GM19463 (cell line): ENCODE results near the gene ATP4A.

Experiments
- ATAC-seq: cut with Tn5 transposase; IDR thresholded peaks from one replicate; pipeline ENCODE4 v1.9.1; 2021; ENCODE audit warnings: mild to moderate bottlenecking, moderate library complexity; ENCODE audit not compliant: unreplicated experiment

Gene ATP4A

DNA sequence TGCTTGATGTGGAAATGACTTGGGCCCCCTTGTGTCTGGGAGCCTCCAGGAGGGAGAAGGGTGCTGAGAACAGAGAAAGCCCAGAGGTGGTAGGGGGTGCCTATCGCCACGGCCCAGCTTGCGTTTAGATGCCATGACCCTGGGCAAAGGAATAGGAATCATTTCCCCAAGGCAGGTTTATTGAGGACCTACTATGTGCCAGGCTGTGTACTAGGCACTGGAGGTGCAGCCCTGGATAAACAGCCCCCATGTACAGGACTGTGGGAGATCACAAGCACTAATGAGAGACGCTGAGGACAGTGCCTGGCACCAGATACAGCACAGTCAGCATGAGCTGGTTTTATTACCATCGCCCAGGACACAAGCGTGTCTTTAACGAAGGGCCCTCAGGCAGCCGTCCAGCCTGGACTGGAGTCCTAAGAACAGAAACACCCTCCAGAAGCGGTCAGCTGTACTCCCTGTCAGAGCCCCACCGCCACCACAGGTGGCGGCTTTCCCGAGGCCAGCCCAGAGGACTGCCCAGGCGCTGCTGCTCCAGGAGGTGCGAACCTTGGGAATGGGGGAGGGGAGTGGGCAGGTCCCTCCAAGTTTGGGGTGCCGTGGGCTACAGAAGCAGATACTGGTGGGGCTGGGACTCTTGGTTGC, 13.5 kb downstream of the ATP4A start:
- ATAC-seq = no peak

DNA sequence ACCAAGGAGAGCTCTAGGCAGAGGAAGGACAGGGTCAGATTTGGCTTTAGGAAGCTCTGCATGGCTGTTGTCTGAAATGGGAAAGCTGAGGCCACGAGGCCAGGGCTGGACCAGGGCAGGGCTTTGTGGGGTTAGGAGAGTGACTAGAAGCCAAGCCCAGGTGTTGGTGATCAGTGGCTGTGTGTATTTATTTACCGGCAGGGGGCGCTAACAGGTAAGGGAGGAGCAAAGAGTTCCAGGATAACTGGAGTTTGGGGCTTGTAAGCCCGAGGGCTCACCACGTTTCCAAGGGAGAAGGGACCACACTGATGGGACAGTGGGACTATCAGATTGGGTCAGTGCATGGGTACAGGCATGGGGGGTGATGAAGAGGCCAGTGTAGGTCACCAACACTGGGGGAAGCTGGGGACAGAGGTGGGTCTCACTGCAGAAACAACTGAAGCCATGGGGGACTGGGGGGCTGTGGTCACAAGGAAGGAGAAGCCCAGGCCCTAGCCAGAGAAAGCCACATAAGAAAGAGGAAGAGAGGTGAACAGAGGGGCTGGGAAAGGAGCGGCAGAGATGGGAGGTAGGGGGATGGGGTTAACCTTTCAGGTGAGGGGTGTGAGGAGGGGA, 14.2 kb downstream of the ATP4A start:
- no peak for ATAC-seq

DNA sequence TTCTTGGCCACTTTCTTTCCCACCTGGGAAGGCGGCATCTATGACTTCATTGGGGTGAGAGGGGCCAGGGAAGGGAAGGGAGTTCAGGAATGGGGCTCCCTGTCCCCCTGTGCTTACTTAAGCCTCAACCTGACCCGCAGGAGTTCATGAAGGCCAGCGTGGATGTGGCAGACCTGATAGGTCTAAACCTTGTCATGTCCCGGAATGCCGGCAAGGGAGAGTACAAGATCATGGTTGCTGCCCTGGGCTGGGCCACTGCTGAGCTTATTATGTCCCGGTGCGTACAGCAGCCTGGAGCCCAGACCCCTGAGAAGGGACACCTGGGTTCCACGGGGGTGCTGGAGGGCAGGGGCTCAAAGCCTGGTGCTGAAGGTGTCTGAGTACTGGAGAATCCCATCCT, 16.9 kb downstream of the ATP4A start:
- no peak for ATAC-seq

DNA sequence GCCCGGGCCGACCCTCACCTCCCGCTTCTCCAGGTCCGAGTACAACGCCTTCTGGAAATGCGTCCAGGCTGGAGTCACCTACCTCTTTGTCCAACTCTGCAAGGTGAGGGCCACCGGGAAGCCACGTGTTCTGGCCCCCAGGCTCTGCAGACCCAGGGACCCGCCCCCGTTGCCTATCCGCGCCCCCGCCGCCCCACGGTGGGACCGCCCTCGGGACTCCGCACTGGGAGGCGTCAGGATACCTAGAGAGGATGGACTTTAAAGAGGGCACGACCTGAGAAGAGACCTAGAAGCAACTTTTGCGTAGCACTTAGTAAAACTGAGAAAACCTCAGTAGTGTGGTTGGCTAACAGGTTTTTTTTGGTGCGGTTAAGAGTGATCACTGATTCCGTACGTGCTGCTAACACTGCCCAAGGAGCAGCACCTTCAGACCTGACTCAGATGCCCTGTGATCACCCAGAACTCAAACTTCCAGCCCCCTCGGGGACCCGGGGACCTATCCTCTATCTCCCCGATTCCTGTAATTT, 17.5 kb downstream of the ATP4A start:
- ATAC-seq = peak; percentile 54

DNA sequence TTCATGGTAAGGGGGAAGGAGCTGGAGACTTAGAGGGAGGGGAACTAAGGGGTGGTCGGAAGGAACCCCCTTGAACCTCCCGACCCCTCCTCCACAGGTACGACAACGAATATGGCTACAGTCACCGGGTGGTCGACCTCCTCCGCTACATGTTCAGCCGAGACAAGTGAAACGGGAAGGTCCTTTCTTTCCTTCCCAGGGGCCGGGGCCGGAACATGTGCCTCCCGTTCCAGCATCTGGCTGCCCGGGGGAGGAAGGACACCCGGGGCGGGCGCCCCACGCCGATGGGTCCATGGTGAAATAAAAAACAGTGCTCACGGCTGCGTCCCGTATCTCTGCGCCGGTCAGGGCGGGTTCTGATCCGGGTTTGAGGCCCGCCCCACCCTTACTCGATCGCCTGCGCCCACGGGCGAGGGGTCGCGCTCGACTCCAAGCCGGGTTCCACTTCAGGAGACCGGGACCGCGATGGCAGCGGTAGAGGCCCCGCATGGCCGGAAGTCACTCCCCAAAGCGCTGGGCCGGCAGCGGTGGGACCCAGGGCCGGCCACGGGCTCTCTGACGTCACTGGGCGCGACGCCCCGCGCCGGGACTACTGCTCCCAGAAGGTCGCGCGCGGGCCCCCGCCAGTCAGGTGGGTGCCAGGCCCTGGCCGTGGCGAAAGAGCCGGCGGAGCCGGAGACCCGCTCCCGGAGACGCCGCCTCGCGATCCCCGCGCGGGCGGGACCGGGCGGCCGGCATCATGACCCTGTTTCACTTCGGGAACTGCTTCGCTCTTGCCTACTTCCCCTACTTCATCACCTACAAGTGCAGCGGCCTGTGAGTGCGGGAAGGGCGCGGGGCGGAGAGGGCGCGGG, 18.2 kb downstream of the ATP4A start, which contains the start of gene TMEM147:
Gene TMEM147 (plus strand): TSS at position 626 of the 854 bp plus-strand sequence. CDS start 114 bp downstream, at position 740.
- ATAC-seq = peak; percentile 82

DNA sequence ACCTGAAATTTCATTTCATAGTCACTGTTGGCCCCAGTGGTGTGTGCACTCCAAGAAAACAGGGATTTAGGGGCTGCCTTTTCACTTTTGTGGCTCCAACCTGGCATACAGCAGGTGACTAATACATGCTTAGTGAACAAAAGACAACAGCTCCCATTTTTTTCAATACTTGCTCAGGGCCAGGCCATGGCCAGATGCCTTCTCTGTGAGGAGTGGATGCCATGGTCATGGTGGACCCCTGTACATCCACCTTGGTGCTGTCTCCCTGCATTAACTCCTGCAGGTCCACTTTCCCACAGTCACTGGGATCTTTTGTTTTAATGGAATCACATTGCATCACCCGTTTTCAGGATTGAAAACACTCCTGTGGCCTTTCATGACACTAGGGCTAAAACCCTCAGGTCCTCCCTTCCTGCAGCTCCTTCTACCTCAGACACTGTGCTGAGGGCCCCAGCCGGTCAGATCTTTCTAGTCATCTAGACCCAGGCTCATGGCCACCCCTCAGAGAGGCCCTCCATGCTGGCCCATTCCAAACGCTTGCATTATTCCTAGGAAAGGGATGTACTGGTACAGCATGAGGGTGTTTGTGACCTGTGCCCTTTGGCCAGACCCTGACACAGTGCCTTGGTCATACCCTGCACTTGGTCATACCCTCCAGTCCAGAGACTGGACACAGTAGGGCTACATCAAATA, 19.2 kb downstream of the ATP4A start:
- ATAC-seq = no peak

DNA sequence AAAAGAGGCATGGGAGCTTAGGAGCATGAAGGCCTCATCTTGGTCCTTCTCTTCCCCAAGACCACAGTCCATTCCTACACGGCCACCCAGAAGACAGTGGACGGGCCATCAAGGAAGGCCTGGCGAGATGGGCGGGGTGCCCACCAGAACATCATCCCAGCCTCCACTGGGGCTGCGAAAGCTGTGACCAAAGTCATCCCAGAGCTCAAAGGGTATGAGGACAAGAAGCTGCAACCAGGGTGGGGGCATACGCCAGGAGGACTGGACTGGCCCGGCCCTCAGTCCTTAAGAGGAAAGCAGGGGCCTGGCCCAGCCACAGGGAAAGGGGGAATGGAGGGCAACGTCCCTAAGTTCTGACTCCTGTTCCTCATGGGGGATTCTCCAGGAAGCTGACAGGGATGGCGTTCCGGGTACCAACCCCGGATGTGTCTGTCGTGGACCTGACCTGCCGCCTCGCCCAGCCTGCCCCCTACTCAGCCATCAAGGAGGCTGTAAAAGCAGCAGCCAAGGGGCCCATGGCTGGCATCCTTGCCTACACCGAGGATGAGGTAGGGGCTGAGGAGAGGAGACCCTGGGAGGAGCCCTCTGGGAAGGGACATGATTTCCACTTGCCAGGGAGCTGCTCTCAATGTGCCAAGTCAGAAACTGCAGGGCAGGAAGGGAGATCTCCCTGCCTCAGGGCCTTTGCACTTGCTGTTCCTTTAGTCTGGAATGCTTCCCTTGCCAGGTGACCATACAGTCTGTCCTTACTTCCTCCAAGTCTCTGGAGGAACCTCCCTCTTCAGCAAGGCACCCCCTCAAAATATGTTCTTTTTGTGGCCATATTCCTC, 20.0 kb downstream of the ATP4A start:
- ATAC-seq = no peak

DNA sequence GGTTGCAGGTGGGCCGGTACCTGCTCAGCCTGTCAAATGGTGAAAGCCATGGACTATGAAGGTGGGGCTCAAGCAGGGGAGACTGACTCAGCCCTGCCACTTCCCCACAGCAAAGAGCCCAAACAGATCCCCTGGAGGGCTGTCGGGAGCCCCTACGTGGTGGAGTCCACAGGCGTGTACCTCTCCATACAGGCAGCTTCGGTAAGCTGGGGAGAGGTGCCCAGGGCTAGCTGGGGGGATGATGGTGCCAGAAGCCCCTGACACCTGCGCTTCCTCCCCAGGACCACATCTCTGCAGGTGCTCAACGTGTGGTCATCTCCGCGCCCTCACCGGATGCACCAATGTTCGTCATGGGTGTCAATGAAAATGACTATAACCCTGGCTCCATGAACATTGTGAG, 21.2 kb downstream of the ATP4A start:
- no peak for ATAC-seq

DNA sequence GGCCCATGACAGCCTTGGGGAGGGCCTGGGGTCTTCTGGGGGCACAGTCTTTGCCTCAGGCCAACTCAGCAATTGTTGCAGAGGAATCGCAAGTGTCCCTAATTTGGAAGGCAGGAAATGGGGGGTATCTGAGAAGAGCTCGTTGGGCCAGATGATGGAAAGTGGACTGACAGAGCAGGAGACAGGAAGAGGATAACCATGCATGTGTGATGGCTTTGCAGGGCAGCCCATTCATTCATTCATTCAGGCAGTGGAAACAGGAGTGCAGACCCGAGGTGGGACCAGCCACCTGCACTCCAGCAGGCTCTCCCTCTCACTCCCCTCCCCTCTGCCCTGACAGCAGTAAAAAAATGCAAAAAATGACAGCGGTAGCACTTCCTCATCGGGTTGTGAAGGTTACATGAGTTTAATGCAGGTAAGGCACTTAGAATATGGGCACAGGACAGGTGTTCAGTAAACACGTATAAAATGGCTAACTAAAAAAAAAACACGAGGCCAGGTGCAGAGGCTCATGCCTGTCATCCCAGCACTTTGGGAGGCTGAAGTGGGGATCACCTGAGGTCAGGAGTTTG, 23.0 kb downstream of the ATP4A start:
- no peak for ATAC-seq

DNA sequence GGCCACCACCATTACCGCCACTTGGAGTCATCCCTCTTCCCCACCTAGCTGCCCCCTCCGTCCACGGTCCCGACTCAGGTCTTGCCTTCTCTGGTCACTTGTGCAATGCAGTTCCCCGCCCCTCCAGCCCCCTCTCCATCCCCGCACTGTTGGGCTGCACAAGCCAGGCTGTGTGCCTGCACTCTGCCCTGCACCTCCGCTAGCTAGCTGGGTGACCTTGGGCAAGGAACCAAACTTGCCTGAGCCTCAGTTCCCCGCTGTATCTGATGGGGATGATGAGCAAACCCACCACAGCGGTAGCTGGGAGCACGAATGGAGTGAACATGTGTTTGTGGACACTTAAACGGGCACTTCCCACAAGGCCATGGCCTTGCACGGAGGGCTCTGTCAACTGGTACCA, 23.6 kb downstream of the ATP4A start:
- ATAC-seq = no peak

DNA sequence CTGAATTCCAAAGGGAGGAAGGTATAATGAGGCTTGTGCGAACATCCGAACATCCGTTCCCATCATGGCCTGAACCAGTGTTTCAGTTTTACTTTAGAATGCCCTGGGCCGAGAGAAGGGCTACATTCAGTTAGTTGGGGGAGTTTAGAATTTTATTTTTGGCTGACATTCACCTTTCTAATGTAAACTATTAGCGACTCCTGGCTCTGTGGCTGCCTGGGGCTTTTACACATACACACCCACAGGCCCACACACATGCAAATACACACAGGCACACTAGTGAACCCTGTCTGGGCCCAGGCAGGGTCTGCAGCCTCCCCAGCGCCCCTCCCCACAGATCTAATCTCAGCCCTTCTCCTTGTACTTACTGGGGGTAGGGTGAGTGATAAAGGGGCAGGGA, 24.1 kb downstream of the ATP4A start:
- ATAC-seq = no peak

DNA sequence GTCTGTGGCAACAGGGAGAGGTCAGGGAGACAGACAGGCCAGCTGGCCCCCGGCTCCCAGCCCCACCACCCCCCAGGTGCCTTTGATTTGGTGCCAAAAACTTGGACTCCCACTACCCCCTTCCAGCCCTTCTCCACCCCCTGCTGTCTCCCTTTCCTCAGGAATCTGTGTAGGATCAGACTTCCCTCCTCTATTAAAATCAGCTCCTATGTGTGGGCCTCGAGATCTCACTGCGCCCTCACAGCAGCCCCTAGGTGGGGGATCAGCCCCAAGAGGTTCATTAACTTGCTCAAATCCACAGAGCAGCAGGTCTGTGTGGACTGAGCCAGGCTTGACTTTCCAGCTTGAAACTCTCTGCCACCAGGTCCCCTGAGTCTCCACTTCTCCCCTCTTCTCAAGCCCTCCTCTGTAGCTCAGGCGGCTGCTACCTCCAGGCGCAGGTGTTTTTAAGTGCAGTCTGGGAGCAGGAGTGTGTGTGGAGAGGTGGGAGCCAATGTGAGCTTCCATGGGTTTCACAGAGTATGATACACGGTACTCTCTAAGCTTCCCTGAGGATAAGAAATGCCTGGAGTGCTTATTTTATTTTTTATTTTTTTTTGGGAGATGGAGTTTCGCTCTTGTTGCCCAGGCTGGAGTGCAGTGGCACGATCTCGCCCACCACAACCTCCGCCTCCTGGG, 28.5 kb downstream of the ATP4A start:
- ATAC-seq = no peak

DNA sequence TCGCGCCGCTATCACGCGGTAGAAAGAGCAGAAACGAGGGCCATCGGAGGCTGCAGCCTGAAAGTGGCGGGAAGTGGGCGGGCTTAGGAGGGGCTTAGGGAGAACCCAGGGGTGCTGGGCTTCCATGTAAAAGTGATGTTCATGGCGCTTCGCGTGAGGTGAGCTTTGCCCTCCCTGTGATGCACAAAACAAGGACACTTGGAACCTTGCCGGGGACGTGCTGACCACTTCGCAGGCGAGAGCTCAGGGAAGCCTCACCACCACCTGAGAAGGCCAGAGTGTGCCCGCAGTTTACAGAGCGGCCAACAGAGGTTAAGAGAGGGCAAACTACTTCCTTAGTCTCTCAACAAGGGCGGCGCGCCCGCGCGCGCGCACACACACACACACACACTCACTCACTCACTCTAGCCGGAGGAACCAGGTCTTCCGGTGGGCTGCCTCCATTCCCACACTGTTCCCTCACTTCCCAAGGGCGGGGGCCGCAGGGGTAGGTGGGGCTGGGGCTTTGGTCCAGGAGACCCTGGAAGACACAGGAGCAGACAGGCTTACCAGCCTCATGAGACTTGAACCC, 29.6 kb downstream of the ATP4A start:
- ATAC-seq = no peak

DNA sequence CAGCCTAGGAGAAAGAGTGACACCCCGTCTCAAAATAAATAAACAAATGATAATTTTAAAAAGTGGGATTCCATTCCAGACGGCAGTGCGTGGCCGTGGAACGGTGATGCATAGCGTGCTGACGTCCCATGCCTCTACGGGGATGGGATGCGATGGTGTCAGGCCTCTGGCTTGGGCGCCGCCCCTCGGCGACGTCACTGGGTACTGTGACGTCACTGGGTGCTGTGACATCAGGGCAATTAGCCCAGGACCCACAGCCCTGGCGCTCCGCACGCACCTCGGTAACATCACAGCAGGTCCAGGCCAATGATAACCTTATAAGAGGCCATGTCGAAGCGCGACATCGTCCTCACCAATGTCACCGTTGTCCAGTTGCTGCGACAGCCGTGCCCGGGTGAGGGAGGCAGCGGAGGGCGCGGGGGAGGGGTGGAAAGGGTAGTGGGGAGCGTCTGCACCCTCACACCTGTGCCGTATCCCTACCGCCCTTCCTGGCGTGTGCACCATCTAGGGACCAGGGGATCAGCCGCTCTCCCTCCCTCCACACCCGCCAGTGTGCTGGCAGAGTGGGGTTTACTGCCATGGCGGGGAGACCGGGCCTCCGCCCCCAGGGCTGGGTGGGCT, 30.1 kb downstream of the ATP4A start, which contains the start of gene GAPDHS:
Gene GAPDHS (plus strand): TSS at position 256 of the 621 bp plus-strand sequence. CDS start 72 bp downstream, at position 328.
- ATAC-seq = no peak

DNA sequence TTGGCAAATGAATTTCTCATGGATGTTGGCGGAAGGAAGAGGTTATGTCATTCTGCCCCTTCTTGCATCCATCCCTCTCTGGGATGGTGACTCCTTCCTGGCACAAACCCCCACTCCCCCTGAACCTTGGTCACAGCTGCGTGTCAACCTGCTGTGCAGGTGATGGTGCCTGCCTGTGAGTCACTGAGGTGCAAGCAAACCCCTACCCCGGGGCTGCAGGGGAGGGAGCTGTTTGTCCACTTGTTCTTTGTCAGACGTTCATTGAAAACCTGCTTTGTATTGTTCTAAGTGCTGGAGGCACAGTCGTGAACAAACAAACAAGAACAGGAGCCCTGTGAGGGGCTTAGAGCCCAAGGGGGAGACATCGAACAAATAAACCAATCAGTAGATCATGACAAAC, 32.2 kb downstream of the ATP4A start:
- ATAC-seq = no peak

DNA sequence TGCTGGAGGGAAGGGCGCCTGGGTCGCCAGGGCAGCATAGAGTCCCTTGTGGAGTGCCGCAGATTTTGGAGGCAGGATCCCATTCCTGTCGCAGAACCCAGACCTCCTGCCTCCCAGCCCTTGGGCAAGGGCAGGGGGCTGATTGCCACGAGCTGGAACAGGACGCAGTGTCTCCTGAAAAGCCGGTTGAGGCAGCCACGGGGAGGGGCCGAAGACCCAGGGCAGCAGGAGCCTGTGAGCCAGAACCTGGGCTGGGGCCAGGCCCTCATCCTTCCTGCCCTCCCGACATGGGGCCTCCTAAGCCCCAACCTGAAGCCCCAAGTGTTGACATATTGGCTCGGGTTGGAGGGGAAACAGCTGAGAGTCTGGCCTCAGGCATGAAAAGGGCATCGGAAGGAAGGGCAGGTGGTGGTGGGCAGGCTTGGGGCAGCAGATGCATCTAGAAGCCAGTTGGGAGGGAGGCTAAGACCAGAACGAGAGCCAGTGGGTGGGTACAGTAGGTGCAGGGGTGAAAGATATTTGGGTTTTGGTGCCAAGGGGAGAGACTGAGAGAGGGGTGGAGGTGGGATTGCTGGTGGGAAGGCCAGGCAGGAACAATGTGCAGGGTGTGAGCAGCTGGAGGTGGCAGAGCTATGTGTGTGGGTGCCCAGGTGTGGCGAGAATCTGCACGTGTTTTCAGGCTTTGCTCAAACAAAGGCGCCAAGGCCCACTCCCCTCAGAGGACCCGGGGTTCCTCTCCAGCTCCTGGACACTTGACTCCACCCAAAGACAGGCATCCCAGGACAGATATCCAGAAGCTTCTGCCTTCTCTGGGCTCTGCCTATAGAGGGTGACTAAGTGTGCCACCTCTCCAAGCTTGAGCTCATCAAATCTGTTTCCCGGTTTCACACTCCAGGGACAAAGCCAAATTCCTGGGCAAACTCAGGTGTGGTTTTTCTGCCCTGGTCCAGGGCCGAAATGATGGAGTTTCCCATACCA, 33.9 kb downstream of the ATP4A start:
- ATAC-seq = no peak
